ENCODE measurements around the gene RAB26.
"Not testable (repeated sequence)": the region's sequence is repeated elsewhere in the genome, so short reads cannot be mapped to it uniquely, and the experiment has no call there.

RAB26 gene

DNA sequence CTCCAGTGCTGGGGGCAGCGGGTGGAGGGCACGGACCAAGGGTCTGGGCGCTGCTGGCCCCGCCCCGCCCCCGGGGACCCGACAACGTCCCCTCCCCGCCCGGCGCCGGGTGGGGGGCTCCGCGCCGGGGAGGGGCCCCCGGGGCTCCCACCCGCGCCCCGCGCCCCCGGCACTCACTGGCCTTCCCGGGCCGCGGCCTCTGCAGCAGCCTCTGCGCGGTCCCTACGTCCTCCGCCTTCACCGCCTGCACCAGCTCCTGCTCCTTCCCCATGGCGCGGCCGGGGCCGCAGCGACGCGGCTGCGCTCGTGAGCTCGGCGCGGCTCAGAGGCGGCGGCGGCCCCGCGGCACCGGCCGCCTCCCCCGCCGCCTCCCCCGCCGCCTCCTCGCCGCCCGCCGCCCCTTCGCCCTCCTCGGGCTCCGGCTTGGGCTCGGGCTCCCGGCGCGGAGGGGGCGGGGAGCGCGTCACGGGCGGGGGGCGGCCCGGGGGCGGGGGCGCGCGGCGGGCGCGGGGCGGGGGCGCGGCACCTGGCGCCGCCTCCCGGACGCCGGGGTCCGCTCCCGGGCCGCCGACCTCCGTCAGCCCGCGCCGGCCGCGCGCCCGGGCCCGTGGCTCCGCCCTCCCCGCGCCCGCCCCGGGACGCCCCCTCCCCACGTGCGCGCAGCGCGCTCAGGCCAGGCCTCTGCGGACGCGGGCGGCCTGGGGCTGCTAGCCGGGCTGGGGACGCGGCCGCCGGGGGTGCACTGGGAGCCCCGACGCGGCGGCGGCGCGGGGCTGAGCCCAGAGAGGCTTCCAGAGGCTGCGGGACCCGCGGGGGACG lies 47.9 kb downstream of the RAB26 start, which contains the start of gene CASKIN1:
Gene CASKIN1, minus strand, starts transcription at position 444 of the 819 bp plus-strand sequence. Its CDS starts 173 bp downstream, at position 271.
- no peak for DNase-seq (ENCODE audit: low read depth)

DNA sequence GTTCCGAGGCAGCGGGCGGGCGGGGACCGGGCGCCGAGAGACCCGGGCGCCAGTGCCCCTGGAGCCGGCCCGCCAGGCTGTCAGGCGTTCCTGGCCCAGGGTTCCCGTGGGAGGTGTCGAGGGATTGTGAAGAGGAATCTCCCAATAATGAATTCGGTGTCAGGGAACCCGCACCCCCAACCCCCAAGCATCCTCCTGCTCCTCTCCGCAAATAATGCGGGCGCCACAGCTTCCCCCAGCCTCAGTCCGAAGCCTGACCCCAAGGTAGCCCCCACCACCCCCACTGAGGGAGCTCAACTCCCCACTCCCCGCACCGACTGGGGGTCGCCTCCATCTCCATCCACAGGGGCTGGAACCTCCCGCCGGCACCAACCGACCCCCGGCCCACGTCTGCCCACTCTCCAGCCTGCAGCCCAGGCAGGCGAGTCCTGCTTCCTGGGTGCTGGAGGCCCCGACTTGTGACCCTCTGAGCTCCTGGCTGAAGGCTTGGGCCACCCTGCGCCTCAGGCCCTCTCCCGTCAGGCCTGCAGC lies 48.6 kb downstream of the RAB26 start:
- DNase-seq (ENCODE audit: low read depth): no peak

DNA sequence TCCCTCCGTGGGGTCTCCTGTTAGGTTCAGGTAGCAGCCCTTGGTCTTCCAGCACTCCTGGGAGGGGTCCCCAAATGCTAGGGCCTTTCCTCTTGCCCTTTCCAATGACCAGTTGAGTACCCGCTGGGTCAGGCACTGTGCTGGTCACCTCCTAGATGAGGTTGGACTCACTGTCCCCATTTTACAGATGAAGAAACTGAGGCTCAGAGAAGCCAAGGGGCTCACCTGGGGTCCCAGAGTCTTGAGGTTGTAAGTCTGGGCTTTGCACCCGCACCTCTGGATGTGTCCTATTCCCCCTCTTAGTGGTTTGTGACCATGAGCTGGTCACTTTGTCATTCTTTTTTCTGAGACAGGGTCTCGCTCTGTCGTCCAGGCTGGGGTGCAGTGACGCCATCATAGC lies 49.3 kb downstream of the RAB26 start:
- no peak for DNase-seq (ENCODE audit: low read depth)

DNA sequence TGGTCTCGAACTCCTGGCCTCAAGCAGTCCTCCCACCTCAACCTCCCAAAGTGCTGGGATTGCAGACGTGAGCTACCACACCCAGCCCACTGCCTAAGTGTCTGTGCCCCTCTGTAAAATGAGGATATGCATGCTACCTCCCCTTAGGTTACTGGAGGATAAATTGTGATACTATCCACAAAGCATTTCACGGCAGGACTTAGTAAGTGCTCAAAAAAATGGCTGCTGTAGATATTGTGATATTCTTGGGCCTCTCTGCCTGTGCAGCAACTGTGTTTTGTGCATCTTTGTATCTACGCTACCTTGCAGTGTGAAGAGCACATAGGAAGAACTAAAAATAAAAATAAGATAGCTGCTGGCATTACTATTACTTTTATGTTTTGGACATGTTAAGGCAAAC lies 49.9 kb downstream of the RAB26 start:
- DNase-seq (ENCODE audit: low read depth): no peak

DNA sequence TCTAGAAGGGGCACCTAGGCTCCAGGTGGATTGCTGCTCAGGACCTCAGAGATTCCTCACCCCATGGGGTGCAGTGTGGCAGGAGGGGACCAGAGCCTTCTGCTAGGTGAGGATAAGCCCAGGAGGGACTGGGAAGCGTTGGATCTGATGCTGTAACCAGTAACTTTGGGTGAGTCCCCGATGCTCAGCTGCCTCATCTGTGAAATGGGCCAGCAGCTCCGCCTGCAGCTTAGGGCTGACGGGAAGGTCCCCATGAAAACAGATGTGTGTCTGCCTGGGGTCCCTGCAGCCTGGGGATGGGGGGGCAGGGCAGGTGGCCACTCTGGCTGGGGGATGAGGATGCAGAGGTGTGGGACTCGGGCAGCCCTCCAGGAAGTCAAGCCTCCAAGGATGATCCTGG lies 50.7 kb downstream of the RAB26 start:
- DNase-seq (ENCODE audit: low read depth): no peak

DNA sequence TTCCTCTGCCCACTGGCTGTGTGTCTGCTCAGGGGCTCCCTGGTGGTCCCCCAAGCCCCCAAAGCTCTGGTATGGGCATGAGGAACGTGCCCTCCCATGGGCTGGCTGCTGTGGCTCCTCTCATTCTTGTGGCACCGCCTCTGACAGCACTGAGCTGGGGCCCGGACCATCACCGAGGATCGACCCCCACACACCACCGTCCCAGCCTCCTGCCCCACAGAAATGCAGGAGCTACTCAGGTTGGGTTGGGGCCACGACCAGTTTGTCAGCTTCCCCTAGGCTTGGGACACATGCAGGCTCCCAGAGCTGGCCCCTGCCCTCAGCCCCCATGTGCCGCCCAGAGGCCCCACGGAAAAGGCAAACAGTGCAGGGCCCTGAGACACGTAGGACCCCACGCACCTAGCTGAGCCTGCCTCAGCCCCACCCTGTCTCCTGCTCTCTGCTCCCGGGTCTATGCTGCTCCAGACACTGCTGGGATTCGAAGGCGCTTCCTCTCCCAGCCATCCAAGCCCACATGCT lies 51.3 kb downstream of the RAB26 start:
- DNase-seq (ENCODE audit: low read depth): no peak

DNA sequence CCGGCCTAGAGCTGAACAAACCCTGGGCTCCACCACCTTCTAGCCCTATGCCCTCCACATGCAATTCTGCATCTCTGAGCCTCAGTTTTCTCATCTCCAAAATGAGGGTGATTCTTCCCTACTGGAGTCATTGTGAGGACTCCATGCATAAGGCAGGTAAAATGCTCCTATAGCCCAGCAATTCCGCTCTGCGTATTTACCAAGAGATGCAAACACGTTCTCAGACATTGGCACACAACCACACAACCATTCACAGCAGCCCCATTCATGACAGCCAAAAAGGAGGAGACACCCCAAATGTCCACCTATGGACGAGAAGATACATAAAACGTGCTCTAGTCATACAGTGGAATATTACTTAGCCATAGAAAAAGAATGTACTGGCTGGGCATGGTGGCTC lies 51.9 kb downstream of the RAB26 start:
- DNase-seq (ENCODE audit: low read depth): no peak

DNA sequence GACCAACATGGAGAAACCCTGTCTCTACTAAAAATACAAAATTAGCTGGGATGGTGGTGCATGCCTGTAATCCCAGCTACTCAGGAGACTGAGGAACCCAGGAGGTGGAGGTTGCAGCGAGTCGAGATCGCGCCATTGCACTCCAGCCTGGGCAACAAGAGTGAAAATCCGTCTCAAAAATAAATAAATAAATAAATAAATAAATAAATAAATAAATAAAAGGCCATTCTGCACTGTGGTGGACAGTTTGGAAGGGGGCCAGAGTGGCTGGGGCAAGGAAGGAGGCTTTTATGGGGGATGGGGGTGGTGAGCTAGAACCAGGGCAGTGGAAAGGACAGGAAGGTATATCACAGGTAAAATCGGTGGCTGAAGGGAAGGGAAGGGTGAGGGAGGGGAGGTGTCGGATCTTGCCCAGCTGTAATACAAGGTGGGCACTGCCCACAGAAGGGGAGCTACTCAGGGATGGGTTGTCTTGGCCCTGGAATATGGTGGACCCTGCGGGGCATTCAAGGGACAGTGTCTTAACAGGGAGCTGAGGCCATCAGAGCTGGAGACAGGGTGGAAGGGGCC lies 54.8 kb downstream of the RAB26 start:
- DNase-seq (ENCODE audit: low read depth): not testable (repeated sequence)
